GDM1 (cell line): ENCODE measurements around the gene BAG5.
A peak's percentile ranks its signal among the peaks of the same experiment; 100 is the strongest.
"Not testable (repeated sequence)": the region's sequence is repeated elsewhere in the genome, so short reads cannot be mapped to it uniquely, and the experiment has no call there.

Experiments
- DNase-seq: peaks from one replicate; lab custom pipeline; 2025; lab: John Stamatoyannopoulos, UW

BAG5 gene

GRCh38 chr14:103562429-103563225 is at the start of gene BAG5, which contains the start of gene COA8:
Gene BAG5 (minus strand): TSS chr14:103562657. CDS start chr14:103561164, 1,493 bp downstream.
Gene COA8 (plus strand): TSS chr14:103562960. CDS start chr14:103563002, 42 bp downstream.
- peak; percentile 89 for DNase-seq

- no peak for DNase-seq
Observed at GRCh38 chr14:103611215-103611614, 48.8 kb upstream of the BAG5 start.

GRCh38 chr14:103609081-103609480 is 46.6 kb upstream of the BAG5 start:
- not testable (repeated sequence) for DNase-seq

GRCh38 chr14:103607822-103608221 is 45.4 kb upstream of the BAG5 start:
- DNase-seq = no peak

GRCh38 chr14:103606963-103607668 is 44.7 kb upstream of the BAG5 start:
- peak; percentile 92 for DNase-seq

- no peak for DNase-seq
Observed at GRCh38 chr14:103604620-103605019, 42.2 kb upstream of the BAG5 start.

- DNase-seq = no peak
Observed at GRCh38 chr14:103600503-103600902, 38.0 kb upstream of the BAG5 start.

- DNase-seq = no peak
Observed at GRCh38 chr14:103597623-103598377, 35.3 kb upstream of the BAG5 start.

- DNase-seq = no peak
Observed at GRCh38 chr14:103594265-103594664, 31.8 kb upstream of the BAG5 start.

- DNase-seq = no peak
Observed at GRCh38 chr14:103593577-103593976, 31.1 kb upstream of the BAG5 start.

GRCh38 chr14:103584326-103584915 is 22.0 kb upstream of the BAG5 start:
- DNase-seq = no peak

- no peak for DNase-seq
Observed at GRCh38 chr14:103581954-103582703, 19.7 kb upstream of the BAG5 start.

GRCh38 chr14:103581206-103581605 is 18.7 kb upstream of the BAG5 start:
- no peak for DNase-seq

- no peak for DNase-seq
Observed at GRCh38 chr14:103578401-103579075, 16.1 kb upstream of the BAG5 start.

- DNase-seq = no peak
Observed at GRCh38 chr14:103576371-103577024, 14.0 kb upstream of the BAG5 start.

GRCh38 chr14:103574707-103575285 is 12.3 kb upstream of the BAG5 start:
- no peak for DNase-seq

GRCh38 chr14:103574104-103574503 is 11.6 kb upstream of the BAG5 start:
- DNase-seq = no peak

- no peak for DNase-seq
Observed at GRCh38 chr14:103569408-103569807, 7.0 kb upstream of the BAG5 start.

GRCh38 chr14:103568952-103569351 is 6.5 kb upstream of the BAG5 start:
- no peak for DNase-seq
